Peyer's patch (tissue), 4 donors: ENCODE data around the gene PIGBOS1.

Experiments
- CTCF ChIP-seq, 6 experiments: fragments of 450-650 bp in 4 of 6; fragments of 200-600 bp in 2 of 6; sonication (generic) in 1 of 6; IDR thresholded peaks; one replicate each; pipeline ENCODE4 v1.5.1; 2017 to 2019; ENCODE audit warnings: antibody characterized with exemption in 6 of 6, mild to moderate bottlenecking in 3 of 6, moderate library complexity in 1 of 6
- POLR2A ChIP-seq, 2 donors: fragments of 450-650 bp; IDR thresholded peaks; one replicate each; pipeline ENCODE4 v1.5.1; 2017; ENCODE audit warnings: antibody characterized with exemption in 2 of 2, mild to moderate bottlenecking in 2 of 2, moderate library complexity in 2 of 2

- TF ChIP-seq POLR2A (IDR thresholded peaks at IDR 0.05), result no peak
- TF ChIP-seq CTCF (IDR thresholded peaks at IDR 0.05), result no peak
Observed at GRCh38 chr15:55358471-55358870, 39.5 kb upstream of the PIGBOS1 start.
